GM19035 (cell line): ENCODE data around the gene COL6A5.
"Not testable (repeated sequence)": the region's sequence is repeated elsewhere in the genome, so short reads cannot be mapped to it uniquely, and the experiment has no call there.

ENCODE experiments used
- ATAC-seq: cut with Tn5 transposase; IDR thresholded peaks from one replicate; pipeline ENCODE4 v1.9.1; 2021; ENCODE audit not compliant: unreplicated experiment

The COL6A5 gene, protein sequence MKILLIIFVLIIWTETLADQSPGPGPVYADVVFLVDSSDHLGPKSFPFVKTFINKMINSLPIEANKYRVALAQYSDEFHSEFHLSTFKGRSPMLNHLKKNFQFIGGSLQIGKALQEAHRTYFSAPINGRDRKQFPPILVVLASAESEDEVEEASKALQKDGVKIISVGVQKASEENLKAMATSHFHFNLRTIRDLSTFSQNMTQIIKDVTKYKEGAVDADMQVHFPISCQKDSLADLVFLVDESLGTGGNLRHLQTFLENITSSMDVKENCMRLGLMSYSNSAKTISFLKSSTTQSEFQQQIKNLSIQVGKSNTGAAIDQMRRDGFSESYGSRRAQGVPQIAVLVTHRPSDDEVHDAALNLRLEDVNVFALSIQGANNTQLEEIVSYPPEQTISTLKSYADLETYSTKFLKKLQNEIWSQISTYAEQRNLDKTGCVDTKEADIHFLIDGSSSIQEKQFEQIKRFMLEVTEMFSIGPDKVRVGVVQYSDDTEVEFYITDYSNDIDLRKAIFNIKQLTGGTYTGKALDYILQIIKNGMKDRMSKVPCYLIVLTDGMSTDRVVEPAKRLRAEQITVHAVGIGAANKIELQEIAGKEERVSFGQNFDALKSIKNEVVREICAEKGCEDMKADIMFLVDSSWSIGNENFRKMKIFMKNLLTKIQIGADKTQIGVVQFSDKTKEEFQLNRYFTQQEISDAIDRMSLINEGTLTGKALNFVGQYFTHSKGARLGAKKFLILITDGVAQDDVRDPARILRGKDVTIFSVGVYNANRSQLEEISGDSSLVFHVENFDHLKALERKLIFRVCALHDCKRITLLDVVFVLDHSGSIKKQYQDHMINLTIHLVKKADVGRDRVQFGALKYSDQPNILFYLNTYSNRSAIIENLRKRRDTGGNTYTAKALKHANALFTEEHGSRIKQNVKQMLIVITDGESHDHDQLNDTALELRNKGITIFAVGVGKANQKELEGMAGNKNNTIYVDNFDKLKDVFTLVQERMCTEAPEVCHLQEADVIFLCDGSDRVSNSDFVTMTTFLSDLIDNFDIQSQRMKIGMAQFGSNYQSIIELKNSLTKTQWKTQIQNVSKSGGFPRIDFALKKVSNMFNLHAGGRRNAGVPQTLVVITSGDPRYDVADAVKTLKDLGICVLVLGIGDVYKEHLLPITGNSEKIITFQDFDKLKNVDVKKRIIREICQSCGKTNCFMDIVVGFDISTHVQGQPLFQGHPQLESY (N-terminal part only)

DNA sequence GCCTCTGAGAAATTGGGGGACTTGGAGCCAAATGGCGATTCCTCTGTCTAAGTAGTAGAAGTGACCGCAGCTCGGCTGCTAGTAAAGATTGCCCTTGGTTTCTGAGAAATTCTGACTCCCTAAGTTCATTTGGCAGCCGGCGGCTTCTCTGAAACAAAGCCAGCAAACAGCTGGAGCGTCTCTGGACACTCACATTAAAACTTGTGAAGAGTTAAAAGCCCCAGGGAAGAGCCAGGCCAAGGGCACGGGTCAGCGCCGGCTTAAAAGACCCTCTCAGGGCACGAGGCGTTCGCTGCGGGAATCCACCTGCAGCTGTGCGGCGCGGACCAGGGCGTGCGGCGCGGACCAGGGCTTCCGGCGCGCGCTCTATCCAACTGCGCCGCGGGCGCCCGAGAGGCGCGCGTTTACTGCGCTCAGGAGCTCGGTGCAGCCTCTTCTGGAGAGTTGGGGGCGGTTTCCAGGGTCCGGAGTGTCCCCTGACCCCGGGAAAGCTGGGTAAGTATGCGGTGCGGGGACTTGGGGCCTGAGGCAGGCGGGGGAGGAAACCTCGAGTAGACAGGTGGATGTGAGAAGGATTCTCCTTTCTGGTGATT is at the start of gene COL6A5:
Gene COL6A5, plus strand, starts transcription at position 186 of the 593 bp plus-strand sequence. CDS start 27,967 bp downstream, outside the sequence.
- ATAC-seq = no peak

DNA sequence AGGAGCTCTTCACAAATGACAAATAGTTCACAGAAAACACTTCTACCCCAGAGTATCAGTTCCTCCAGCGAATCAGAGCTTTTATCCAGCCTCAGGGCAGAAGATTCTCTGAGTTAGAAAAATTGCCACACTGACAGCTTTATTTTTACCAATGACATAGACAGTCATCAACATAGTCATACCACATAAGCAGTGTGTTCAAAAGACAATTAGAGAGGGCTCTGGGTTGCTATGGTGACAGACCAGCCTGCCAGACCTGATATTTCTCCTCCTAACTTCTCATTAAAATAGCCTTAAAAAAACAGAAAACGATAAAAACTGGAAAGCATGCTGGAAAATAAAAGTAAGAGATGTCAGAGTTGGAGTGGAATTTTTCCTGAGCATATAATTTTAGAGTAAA is 45.9 kb upstream of the COL6A5 start:
- ATAC-seq = no peak

DNA sequence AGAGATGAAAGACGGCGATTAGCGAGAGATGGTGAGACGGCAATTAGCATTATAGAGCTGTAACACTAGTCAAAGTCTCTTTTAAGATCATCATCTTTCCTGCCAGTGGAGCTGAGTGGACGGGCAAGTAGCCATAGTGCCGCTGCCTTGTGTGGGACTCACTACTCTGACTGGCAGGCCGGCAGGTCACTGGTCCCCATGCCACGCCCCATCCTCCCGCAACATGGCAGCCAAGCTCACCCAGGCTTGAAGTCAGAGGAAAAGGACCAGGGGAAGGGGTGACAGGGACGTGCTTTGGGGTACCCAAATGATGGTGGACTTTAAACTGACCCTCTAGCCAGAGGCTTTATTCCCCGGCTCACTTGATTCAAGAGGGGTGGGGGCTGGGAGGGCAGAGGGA is 44.6 kb upstream of the COL6A5 start:
- ATAC-seq = no peak

DNA sequence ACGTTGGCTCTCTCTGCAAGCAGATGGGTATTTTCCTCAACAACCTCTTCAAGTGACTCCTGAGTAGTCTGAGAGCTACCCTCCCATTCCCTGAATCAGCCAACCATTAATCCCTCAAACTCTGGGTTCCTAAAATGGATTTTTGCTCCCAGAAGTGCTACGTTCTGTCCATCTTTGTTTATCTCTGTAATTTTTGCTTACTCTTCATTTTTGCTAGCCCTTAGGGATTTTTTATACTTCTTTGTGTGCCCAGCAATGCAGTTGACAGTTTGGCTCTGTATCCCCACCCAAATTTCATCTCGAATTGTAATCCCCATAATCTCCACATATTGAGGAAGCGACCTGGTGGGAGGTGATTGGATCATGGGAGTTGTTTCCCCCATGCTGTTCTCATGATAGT is 35.4 kb upstream of the COL6A5 start:
- no peak for ATAC-seq

DNA sequence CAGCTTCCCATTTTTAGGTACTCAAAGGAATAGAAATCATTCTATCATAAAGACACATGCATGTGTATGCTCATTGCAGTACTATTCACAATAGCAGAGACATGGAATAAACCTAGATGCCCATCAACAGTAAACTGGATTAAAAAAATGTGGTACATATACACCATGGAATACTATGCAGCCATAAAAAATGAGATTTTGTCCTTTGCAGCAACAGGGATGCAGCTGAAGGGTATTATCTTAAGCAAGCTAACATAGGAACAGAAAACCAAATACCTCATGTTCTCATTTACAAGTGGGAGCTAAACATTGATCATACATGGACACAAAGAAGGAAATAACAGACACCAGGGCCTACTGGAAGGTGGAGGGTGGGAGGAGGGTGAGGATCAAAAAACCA is 33.1 kb upstream of the COL6A5 start:
- no peak for ATAC-seq

DNA sequence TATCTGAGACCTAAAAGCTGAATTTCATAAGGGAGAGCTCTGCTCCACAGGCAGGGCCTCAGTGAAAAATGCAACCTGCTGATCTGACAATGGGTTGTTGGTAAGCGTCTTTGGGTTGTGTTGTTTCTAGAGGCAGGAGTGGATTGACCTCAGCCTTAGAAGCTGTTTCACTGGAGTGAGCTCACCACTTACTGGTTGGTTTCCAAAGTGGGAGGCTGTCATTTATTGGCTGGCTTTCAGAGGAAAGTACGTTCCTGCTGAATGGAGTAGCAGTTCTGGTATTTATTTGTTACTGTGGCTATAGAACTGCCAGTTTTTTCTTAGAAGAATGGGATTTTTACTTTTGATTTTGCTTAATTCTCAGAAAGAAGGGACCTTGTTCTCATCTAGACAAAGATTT is 29.3 kb upstream of the COL6A5 start:
- ATAC-seq = no peak

DNA sequence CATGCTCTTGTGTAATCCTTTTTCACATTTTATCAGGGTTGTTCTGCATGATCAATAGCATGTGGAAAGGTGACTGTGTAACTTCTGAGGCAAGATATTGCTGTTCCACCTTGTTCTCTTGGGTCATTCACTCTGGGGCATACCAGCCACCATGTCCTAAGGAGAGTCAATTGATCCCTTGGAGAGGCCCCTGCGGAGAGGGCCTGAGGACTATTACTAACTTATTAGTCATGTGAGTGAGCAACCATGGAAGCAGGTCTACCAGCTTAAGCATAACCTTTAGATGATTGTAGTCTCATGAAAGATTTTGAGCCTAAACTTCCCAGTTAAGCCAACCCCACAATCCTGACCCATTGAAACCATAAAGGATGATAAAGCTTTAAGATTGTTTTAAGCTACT is 22.0 kb upstream of the COL6A5 start:
- ATAC-seq = no peak

DNA sequence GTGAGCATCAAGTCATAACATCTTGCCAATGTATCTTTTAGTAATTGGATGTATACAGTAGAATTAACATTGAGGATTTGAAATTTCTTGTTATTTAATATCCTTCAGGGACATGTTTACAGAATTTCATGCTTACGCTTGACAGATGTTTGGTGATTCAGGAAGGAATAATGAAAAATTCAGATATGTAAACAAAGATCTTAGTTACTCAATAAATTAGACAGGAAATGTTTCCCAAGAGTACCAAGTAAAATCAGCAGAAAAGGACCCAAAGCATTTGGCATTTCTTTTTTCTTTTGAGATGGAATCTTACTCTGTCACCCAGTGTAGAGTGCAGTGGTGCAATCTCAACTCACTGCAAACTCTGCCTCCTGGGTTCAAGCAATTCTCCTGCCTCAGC is 4.7 kb upstream of the COL6A5 start:
- ATAC-seq = no peak

DNA sequence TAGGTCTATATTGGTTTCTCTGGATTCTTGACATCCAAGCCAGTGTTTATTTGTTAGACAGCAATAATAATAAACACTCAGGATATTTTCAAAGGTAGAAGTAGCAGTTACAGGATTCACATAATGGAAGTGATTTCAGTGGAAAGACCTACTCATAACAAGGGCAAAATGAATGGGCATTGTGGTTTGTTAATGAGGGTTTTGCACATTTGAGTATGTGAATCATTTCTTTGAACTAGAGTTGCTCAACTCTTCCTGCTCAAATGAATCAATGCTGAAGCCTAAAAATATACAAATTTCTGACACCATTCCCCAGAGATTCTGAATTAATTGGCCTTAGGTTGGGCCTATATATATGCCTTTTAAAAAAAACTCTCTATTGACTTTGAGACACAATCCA is 4.1 kb upstream of the COL6A5 start:
- no peak for ATAC-seq

DNA sequence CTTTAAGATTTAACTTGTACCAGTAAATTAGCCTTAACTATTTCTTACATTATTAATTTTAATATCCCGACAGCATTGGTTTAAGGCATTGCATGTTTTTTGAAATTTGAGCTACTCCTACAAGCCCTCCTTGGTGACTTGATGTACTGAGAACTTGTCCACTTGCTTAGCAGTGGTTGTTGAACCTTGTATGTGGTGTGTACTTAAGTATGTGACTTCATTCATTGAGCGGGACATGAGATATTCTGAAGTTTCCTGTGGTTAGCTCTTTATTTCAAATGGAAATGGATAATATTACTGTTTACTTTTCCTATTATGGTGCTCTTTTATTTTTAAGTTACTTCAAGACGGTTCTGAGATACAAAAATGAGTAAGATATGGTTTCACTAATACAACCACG is 3.6 kb upstream of the COL6A5 start:
- no peak for ATAC-seq

DNA sequence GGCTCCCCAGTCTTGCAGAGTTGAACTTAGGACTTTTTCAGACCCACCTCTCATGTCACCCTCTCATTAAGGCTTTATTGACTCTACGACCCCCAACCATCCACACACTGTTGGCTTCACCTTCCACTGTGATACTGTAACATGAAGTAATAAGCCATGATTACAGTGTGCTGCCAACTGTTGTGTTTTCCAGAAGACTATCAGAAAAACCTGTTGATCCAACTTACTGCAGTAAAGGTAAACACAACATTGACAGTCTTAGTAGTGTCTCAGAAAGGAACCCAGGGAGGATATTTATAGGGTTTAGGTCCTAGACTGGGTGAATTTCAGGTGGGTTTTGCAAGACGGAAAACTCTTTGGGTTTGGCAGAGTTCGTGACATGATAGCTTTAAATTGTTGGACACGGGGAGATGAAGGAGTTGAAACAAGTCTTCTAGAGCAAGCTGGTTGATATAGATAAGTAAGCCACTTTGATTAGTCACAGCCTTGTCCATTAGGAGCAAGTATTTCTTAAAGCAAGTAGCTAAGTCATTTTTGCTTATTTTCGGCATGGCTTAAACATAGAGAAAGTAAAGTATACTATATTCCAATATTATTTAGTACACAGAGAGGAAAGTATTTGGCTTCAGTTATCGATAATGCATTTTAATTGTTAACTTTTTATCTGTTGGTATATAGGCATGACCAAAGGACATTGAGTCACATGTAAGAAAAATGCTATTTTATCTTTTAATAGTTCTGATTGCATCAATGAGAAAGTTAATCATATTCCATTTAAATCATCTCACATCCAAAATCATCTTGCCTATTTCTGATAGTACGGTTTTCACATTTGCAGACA is 2.4 kb upstream of the COL6A5 start:
- ATAC-seq = no peak

DNA sequence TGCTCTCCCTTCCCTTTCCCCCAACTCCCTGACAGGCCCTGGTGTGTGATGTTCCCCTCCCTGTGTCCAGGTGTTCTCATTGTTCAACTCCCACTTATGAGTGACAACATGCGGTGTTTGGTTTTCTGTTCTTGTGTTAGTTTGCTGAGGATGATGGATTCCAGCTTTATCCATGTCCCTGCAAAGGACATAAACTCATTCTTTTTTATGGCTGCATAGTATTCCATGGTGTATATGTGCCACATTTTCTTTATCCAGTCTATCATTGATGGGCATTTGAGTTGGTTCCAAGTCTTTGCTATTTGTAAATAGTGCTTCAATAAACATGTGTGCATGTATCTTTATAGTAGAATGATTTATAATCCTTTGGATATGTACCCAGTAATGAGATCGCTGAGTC is 2.8 kb downstream of the COL6A5 start:
- not testable (repeated sequence) for ATAC-seq

DNA sequence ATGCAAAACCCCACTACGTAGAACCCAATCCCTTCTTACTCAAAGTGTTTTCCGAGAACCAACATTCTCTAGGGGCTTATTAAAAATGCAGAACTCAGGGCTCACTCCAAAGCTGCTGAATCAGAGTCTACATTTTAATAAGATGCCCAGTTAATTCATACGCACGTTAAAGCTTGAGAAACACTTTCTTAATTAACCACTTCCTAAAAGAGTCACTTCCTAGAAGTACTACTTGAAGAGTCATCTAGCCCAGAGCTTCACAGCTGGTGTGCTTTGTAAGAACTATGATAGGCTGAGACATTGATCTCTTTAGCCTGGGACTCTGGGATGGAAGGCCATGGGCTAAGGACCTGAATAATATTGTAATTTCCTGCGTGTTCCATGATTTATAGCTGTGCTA is 9.0 kb downstream of the COL6A5 start:
- ATAC-seq = no peak

DNA sequence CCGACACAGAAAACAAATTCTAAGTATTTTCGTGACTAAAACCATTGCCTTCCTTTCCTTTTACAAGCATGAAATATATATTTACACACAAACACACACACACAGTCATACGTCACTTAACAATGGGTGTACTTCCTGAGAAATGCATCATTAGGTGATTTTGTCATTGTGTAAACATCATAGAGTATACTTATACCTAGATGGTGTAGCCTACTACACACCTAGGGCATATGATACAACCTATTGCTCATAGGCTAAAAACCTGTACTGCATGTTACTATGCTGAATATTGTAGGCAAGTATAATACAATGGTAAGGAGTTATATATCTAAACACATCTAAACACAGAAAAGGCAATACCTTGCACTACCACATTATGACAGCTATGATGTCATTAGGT is 28.6 kb downstream of the COL6A5 start:
- no peak for ATAC-seq

DNA sequence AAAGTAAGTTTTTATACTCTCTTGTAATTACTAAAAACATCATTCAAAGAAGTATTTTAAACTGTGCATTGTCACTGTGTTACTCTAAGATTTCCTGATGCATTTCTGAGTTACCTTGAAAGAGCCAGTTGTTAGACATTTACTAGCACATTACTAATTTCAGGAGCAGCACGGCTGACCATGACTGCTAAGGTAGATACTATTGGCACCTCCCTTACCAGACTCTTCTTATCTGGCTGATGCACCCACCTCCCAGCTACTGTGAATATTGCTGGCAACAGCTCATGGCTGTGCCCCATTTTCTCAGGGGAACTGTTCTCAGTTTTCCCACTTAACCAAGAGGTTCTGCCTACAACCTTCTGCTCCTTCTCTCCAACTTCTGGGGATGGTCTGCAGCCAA is 29.4 kb downstream of the COL6A5 start:
- ATAC-seq = no peak

DNA sequence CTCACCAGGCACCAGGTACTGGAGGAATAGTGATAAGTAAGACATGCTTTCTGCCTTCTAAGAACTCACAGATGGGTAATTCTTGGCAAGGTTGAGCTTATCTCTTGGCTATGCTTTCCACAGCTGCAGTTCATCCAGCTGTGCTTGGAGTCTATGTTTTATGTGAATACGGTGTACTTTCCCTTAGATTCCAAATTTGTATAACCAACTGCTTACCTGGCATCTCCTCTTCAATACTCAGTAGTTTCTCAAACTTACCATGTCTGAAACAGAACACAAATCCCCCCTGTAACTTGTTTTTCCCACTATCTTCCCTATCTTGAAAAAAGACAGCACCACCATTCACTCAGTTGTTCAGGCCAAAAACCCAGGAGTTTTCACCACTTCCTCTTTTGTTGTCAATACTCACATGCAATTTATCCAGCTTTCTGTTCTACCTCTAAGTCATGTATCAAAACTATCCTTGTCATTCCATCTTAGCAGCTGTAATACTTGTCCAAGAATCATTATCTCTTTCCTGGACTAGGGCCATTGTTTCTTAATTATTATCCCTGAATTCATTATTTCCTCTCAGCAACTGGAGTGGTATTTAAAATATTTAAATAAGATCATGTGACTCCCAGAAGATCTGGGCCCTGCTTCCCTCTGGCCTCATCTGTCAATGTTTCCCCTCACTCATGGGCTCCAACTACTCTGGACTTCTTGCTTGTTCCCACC is 32.6 kb downstream of the COL6A5 start:
- ATAC-seq = no peak

DNA sequence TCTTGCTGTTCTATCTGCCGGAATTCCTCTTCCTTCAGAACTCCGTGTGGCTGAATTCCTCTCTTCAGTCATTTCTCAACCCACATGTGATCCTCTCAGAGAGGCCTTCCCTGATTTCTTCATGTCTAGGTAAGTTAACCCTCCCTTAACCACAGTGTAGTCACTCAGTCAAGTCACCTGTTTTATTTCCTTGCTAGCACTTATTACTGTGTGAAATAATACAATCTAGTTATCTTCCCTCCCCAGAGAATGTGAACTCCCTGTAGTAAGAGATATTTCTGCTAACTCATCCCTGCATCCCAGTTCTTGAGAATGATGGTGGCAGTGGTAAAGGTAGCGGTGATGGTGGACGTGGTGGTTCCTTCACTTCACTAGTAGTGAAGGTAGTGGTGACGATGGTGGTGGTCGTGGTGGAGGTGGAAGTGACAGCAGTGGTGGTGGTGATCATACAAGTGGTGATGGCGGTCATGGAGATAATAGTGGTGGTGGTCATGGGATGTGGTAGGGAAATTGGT is 33.3 kb downstream of the COL6A5 start:
- no peak for ATAC-seq

DNA sequence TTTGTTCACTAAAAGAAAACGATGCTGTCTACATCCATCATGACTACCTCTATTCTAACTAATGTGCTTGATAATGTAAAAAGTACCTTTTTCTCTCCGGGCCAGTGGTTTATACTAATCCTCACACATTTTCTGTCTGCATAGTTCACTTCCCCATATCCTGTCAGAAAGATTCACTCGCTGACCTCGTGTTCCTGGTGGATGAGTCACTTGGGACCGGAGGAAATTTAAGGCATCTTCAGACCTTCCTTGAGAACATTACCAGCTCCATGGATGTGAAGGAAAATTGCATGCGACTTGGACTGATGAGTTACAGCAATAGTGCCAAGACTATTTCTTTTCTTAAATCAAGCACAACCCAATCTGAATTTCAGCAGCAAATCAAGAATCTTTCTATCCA is 33.8 kb downstream of the COL6A5 start:
- no peak for ATAC-seq

DNA sequence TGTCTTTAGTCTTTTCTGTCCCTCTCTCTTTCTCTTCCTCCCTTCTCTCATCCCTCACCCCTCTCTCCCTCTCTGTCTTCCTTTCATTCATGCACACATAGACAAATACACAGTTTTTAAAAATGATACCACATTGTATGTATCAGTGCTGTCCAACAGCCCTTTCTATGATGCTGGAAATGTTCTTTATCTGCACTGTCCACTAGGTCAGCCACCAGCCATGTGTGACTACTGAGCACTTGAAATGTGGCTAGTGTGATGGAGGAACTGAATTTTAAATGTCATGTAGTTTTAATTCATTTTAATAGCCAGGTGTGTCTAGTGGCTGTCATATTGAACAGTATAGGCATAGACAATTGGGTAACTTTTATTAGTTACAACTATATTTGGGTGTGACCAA is 34.9 kb downstream of the COL6A5 start:
- ATAC-seq = no peak
